ENCODE data around the gene IL1RAPL1. TPM values are rescaled to one million over a fixed set of nuclear protein-coding genes. Genes with fewer than 3 reads are reported as not detected.

IL1RAPL1 gene
- total RNA-seq, 1 donor from 2014 or later: not detected

DNA sequence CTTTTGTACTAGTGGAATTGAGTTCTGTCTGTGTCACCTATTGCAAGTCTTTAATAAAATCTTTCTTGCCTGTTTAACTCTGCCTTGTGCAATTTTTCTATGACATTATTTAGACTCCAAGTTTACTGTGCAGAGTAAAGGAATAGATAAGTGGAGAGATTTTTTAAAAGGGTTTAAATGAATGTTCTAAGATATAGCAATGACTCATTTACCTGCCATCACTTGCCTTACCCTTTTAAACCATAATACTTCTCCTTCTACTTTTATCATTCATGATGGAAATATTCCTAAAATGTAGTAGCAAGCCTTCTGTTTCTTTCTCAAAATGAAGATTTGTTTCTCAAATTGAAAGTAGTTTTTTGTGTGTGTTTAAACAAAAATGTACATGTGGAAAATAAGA, 845.3 kb downstream of the IL1RAPL1 start:
- DNase-seq (ENCODE audit: low read depth): no peak
- no peak overlapping the region for H3K4me3 ChIP-seq (ENCODE audit: low read depth, low read length)
- TF ChIP-seq, protein P1, sequence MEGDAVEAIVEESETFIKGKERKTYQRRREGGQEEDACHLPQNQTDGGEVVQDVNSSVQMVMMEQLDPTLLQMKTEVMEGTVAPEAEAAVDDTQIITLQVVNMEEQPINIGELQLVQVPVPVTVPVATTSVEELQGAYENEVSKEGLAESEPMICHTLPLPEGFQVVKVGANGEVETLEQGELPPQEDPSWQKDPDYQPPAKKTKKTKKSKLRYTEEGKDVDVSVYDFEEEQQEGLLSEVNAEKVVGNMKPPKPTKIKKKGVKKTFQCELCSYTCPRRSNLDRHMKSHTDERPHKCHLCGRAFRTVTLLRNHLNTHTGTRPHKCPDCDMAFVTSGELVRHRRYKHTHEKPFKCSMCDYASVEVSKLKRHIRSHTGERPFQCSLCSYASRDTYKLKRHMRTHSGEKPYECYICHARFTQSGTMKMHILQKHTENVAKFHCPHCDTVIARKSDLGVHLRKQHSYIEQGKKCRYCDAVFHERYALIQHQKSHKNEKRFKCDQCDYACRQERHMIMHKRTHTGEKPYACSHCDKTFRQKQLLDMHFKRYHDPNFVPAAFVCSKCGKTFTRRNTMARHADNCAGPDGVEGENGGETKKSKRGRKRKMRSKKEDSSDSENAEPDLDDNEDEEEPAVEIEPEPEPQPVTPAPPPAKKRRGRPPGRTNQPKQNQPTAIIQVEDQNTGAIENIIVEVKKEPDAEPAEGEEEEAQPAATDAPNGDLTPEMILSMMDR (conservative IDR thresholded peaks at IDR 0.05; ENCODE audit: low read depth, low read length): no peak

DNA sequence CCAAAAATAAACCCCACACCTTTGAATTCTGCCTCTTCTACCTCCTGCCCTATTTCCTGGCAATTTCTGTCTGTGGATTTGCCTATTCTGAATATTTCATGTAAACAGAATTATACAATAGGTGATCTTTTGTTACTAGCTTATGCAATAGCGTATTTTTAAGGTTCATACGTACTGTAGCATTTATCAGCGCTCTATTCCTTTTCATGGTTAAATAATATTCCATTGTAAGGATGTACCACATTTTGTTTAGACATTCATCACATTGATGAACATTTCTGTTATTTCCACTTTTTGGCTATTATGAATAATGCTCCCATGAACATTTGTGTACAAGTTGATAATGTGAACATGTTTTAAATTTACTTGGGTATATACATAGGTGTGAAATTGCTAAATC, 847.7 kb downstream of the IL1RAPL1 start:
- no peak for DNase-seq (ENCODE audit: low read depth)
- no peak overlapping the region for H3K4me3 ChIP-seq (ENCODE audit: low read depth, low read length)

DNA sequence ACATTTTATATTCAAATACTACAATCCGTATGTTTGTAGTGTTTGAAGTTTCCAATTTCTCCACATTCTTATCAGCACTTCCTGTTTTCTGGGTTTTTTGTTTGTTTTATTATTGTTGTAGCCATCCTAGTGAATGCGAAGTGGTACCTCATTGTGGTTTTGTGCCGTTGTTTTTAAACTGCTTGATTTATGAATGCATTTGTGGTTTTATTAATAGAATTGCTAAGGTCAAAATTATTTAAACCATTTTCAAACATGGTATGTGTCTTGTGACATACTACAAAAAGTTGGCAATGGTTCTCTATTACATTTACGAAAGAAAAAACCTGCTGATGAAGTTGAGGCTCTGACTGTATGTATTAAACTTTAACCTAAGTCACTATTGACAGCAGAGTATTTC, 848.1 kb downstream of the IL1RAPL1 start:
- no peak overlapping the region for H3K4me3 ChIP-seq (ENCODE audit: low read depth, low read length)
- DNase-seq (ENCODE audit: low read depth): no peak
- TF ChIP-seq, protein P1 (conservative IDR thresholded peaks at IDR 0.05; ENCODE audit: low read depth, low read length): no peak

More for the DNA sequence above, 847.7 kb downstream of the IL1RAPL1 start:
- TF ChIP-seq, protein P1 (conservative IDR thresholded peaks at IDR 0.05; ENCODE audit: low read depth, low read length): no peak

DNA sequence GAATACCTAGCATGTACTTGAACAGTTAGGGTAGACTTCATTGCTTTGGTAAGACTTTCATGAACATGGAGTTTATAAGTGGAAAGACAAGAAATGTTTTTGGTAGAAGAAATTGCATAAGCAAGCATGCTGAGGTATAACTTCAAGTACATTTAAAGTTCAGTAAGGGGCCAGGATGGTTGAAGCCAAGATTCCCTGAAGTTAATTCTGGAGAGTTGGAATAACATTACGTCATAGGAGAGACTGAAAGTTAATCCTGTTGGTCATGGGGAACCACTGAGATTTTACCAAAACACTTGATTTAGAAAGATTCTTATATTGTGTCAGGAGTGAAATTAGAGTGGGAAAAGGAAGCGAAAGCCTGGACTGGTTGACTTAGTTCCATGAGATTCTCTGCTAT, 860.6 kb downstream of the IL1RAPL1 start:
- DNase-seq (ENCODE audit: low read depth): no peak

DNA sequence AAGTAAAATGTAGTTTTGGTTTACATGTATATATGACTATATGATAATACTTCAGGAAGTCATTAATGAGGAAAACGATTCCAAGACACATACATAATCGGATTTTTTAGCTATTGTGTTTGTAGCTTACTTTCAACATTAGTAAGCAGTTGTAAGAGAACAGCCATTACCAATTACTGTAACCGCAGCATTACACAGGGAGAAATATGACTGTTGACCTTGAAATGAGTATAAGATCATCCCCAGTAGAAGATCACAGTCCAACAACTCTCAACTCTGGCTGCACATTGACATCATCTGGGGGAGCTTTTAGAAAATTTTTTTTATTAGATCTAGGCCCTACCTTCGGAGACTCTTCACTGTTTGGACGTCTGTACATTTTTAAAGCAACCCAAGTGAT, 866.1 kb downstream of the IL1RAPL1 start:
- no peak for DNase-seq (ENCODE audit: low read depth)
- TF ChIP-seq, protein P1 (conservative IDR thresholded peaks at IDR 0.05; ENCODE audit: low read depth, low read length): no peak
- no peak overlapping the region for H3K4me3 ChIP-seq (ENCODE audit: low read depth, low read length)

More for the DNA sequence above, 860.6 kb downstream of the IL1RAPL1 start:
- no peak overlapping the region for H3K4me3 ChIP-seq (ENCODE audit: low read depth, low read length)
- TF ChIP-seq, protein P1 (conservative IDR thresholded peaks at IDR 0.05; ENCODE audit: low read depth, low read length): no peak

DNA sequence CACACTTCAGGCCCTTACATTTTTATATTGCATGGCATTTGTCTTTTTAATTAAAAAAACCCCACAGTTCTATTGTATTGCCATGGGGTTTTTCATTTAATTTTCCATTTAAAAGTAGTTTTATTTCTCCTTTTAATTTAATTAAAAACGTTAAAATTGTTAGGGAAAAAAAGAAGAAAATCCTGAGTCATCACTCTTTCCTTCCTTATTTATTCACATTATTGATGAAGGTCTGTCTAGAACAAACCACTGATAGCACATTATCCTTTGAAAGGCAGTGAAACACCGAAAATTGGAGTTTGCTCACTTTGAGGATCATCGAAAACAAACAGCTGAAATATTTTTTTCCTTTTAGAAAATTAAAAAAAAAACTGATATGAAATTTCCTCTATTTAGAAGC, 868.5 kb downstream of the IL1RAPL1 start:
- no peak for DNase-seq (ENCODE audit: low read depth)
- TF ChIP-seq, protein P1 (conservative IDR thresholded peaks at IDR 0.05; ENCODE audit: low read depth, low read length): no peak
- no peak overlapping the region for H3K4me3 ChIP-seq (ENCODE audit: low read depth, low read length)

DNA sequence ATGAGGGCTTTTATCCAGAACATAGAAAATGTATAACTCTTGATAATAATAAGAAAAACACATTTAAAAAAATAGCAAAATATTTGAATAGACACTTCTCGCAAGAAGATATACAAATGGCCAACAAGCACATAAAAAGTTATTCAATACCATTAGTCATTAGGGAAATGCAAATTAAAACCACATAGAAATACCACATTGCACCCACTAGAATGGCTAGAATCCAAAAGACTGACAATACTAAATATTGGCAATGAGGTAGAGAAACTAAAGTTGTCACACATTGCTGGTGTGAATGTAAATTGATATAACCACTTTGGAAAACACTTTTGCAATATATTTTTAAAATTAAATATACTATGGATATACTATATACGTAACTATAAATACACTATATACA, 873.8 kb downstream of the IL1RAPL1 start:
- no peak for DNase-seq (ENCODE audit: low read depth)
- no peak overlapping the region for H3K4me3 ChIP-seq (ENCODE audit: low read depth, low read length)
- TF ChIP-seq, protein P1 (conservative IDR thresholded peaks at IDR 0.05; ENCODE audit: low read depth, low read length): no peak

Data from epithelial cell of proximal tubule (primary cell).